ENCODE measurements around the gene PRR5L. TPM values are rescaled to one million over a fixed set of nuclear protein-coding genes. Genes with fewer than 3 reads are reported as not detected.

Gene PRR5L
- total RNA-seq, 1 donor from 2014 or later: 14.7 TPM

- H3K9ac ChIP-seq: no peak overlapping the region
- Mint-ChIP-seq H3K9me3 (peaks cover 2% of the 10 kb centered on the region), H3K27ac (peak overlapping the region; percentile 57), H3K36me3 (peaks cover 2% of the 10 kb centered on the region), H3K4me1 (peaks cover 32% of the 10 kb centered on the region), H3K27me3 (ENCODE audit: insufficient read depth, low read depth) (peaks cover under 1% of the 10 kb centered on the region), H3K4me3 (no peak overlapping the region)
- H3K79me2 ChIP-seq (ENCODE audit: low read depth): no peaks in the 10 kb centered on the region
- no peaks in the 10 kb centered on the region for H4K20me1 ChIP-seq (ENCODE audit: low read depth)
- H3K4me2 ChIP-seq: no peak overlapping the region
- TF ChIP-seq CTCF (IDR thresholded peaks at IDR 0.05) (no peak), EZH2 (IDR thresholded peaks at IDR 0.05) (no peak), EZH2phosphoT487 (IDR thresholded peaks at IDR 0.05) (no peak)
- no peak overlapping the region for H3K27ac ChIP-seq
- H3F3A ChIP-seq (ENCODE audit: low read depth): no peaks in the 10 kb centered on the region
- H3K4me1 ChIP-seq: peaks cover 5% of the 10 kb centered on the region
- no peaks in the 10 kb centered on the region for H3K27me3 ChIP-seq
- no peak overlapping the region for H2AFZ ChIP-seq (replicated peaks)
- no peak overlapping the region for H3K4me3 ChIP-seq
- DNase-seq (ENCODE audit: low spot score): no peak
- H3K36me3 ChIP-seq: no peaks in the 10 kb centered on the region
- no peaks in the 10 kb centered on the region for H3K9me3 ChIP-seq (ENCODE audit: low read depth)
These were observed 31.8 kb upstream of the PRR5L start for GRCh38 chr11:36264011-36264972.

- H3K27me3 Mint-ChIP-seq (ENCODE audit: insufficient read depth, low read depth): no peaks in the 10 kb centered on the region
- no peak for TF ChIP-seq EZH2phosphoT487 (IDR thresholded peaks at IDR 0.05)
- TF ChIP-seq EZH2 (IDR thresholded peaks at IDR 0.05): no peak
These were observed 31.1 kb upstream of the PRR5L start for GRCh38 chr11:36264973-36265344.

GRCh38 chr11:36265793-36266628, 30.1 kb upstream of the PRR5L start:
- H3K27ac Mint-ChIP-seq: peak overlapping the region; percentile 89
- H3K4me1 ChIP-seq: peaks cover 5% of the 10 kb centered on the region
- peak; percentile 97 for TF ChIP-seq CTCF (IDR thresholded peaks at IDR 0.05)
- no peak for TF ChIP-seq EZH2 (IDR thresholded peaks at IDR 0.05)
- no peak for TF ChIP-seq EZH2phosphoT487 (IDR thresholded peaks at IDR 0.05)
- no peak overlapping the region for H3K9ac ChIP-seq
- H3K27me3 Mint-ChIP-seq (ENCODE audit: insufficient read depth, low read depth): peaks cover 3% of the 10 kb centered on the region
- no peak overlapping the region for H3K27ac ChIP-seq
- peaks cover 15% of the 10 kb centered on the region for H3K36me3 Mint-ChIP-seq
- no peaks in the 10 kb centered on the region for H3F3A ChIP-seq (ENCODE audit: low read depth)
- no peaks in the 10 kb centered on the region for H3K9me3 ChIP-seq (ENCODE audit: low read depth)
- no peaks in the 10 kb centered on the region for H4K20me1 ChIP-seq (ENCODE audit: low read depth)
- no peak overlapping the region for H3K4me2 ChIP-seq
- H3K4me3 Mint-ChIP-seq: no peak overlapping the region
- no peaks in the 10 kb centered on the region for H3K79me2 ChIP-seq (ENCODE audit: low read depth)
- no peak overlapping the region for H3K4me3 ChIP-seq
- peak overlapping the region; percentile 70 for H2AFZ ChIP-seq (replicated peaks)
- H3K9me3 Mint-ChIP-seq: peaks cover 4% of the 10 kb centered on the region
- peaks cover 24% of the 10 kb centered on the region for H3K4me1 Mint-ChIP-seq
- no peaks in the 10 kb centered on the region for H3K36me3 ChIP-seq
- no peaks in the 10 kb centered on the region for H3K27me3 ChIP-seq
- peak; percentile 84 for DNase-seq (ENCODE audit: low spot score)

More at GRCh38 chr11:36264973-36265344, 31.1 kb upstream of the PRR5L start:
- no peak overlapping the region for H2AFZ ChIP-seq (replicated peaks)
- no peak overlapping the region for H3K27ac Mint-ChIP-seq
- H3K9me3 ChIP-seq (ENCODE audit: low read depth): no peaks in the 10 kb centered on the region
- no peaks in the 10 kb centered on the region for H3K79me2 ChIP-seq (ENCODE audit: low read depth)
- H3K9ac ChIP-seq: no peak overlapping the region
- H3K4me1 Mint-ChIP-seq: peaks cover 30% of the 10 kb centered on the region
- peaks cover 7% of the 10 kb centered on the region for H3K36me3 Mint-ChIP-seq
- no peak for DNase-seq (ENCODE audit: low spot score)
- H3K9me3 Mint-ChIP-seq: peaks cover 2% of the 10 kb centered on the region
- no peaks in the 10 kb centered on the region for H3K27me3 ChIP-seq
- peaks cover 5% of the 10 kb centered on the region for H3K4me1 ChIP-seq
- no peak overlapping the region for H3K4me3 ChIP-seq
- no peak overlapping the region for H3K27ac ChIP-seq
- no peak overlapping the region for H3K4me3 Mint-ChIP-seq
- no peaks in the 10 kb centered on the region for H4K20me1 ChIP-seq (ENCODE audit: low read depth)
- H3K4me2 ChIP-seq: no peak overlapping the region
- no peaks in the 10 kb centered on the region for H3K36me3 ChIP-seq
- H3F3A ChIP-seq (ENCODE audit: low read depth): no peaks in the 10 kb centered on the region

Measured in neural progenitor cell (in vitro differentiated cells).